ENCODE results near the gene FBLN5. TPM values are rescaled to one million over a fixed set of nuclear protein-coding genes. Genes with fewer than 3 reads are reported as not detected.

FBLN5 gene
- total RNA-seq, 1 donor from 2014 or later, result 24.5 TPM

GRCh38 chr14:91918186-91918883 lies 29.2 kb downstream of the FBLN5 start:
- Histone ChIP-seq H3K4me3 (ENCODE audit: low read length in 3 of 3) (no peak overlapping the region), H3K27ac (ENCODE audit: low read depth, low read length) (peak overlapping the region; percentile 30), H3K36me3 (ENCODE audit: control insufficient read depth in 3 of 3, insufficient read depth in 3 of 3, low read length in 3 of 3) (no peaks in the 10 kb centered on the region), H3K4me1 (ENCODE audit: control insufficient read depth in 3 of 3, insufficient read depth in 3 of 3, low read length in 3 of 3) (peaks cover 6 to 16% (median 8%) of the 10 kb centered on the region in 3 donors), H3K9ac (ENCODE audit: low read depth in 1 of 3, low read length in 3 of 3) (no peak overlapping the region), H3K27me3 (ENCODE audit: control insufficient read depth in 3 of 3, insufficient read depth in 3 of 3, low read length in 3 of 3) (no peaks in the 10 kb centered on the region), H3K9me3 (ENCODE audit: control insufficient read depth in 3 of 3, low read length in 3 of 3) (no peaks in the 10 kb centered on the region)

- Histone ChIP-seq H3K36me3 (ENCODE audit: control insufficient read depth in 3 of 3, insufficient read depth in 3 of 3, low read length in 3 of 3) (peaks cover 0 to 3% (median 0%) of the 10 kb centered on the region in 3 donors), H3K9ac (ENCODE audit: low read depth in 1 of 3, low read length in 3 of 3) (no peak overlapping the region), H3K27me3 (ENCODE audit: control insufficient read depth in 3 of 3, insufficient read depth in 3 of 3, low read length in 3 of 3) (peaks cover 0 to 4% (median 0%) of the 10 kb centered on the region in 3 donors), H3K9me3 (ENCODE audit: control insufficient read depth in 3 of 3, low read length in 3 of 3) (no peaks in the 10 kb centered on the region), H3K4me1 (ENCODE audit: control insufficient read depth in 3 of 3, insufficient read depth in 3 of 3, low read length in 3 of 3) (no peaks in the 10 kb centered on the region), H3K27ac (ENCODE audit: low read depth, low read length) (no peak overlapping the region), H3K4me3 (ENCODE audit: low read length in 3 of 3) (no peak overlapping the region)
These were observed 35.5 kb downstream of the FBLN5 start for GRCh38 chr14:91912035-91912434.

- peaks cover 0 to 3% (median 0%) of the 10 kb centered on the region in 3 donors for H3K36me3 ChIP-seq (ENCODE audit: control insufficient read depth in 3 of 3, insufficient read depth in 3 of 3, low read length in 3 of 3)
- H3K9me3 ChIP-seq (ENCODE audit: control insufficient read depth in 3 of 3, low read length in 3 of 3), result no peaks in the 10 kb centered on the region
- H3K9ac ChIP-seq (ENCODE audit: low read depth in 1 of 3, low read length in 3 of 3), result no peak overlapping the region
- H3K27ac ChIP-seq (ENCODE audit: low read depth, low read length), result no peak overlapping the region
- peaks cover 0 to 4% (median 2%) of the 10 kb centered on the region in 3 donors for H3K27me3 ChIP-seq (ENCODE audit: control insufficient read depth in 3 of 3, insufficient read depth in 3 of 3, low read length in 3 of 3)
- H3K4me3 ChIP-seq (ENCODE audit: low read length in 3 of 3), result no peak overlapping the region
- no peaks in the 10 kb centered on the region for H3K4me1 ChIP-seq (ENCODE audit: control insufficient read depth in 3 of 3, insufficient read depth in 3 of 3, low read length in 3 of 3)
These were observed 35.9 kb downstream of the FBLN5 start for GRCh38 chr14:91911474-91912032.

- H3K4me3 ChIP-seq (ENCODE audit: low read length in 3 of 3), result no peak overlapping the region
- H3K36me3 ChIP-seq (ENCODE audit: control insufficient read depth in 3 of 3, insufficient read depth in 3 of 3, low read length in 3 of 3), result peaks cover 0 to 3% (median 0%) of the 10 kb centered on the region in 3 donors
- H3K27me3 ChIP-seq (ENCODE audit: control insufficient read depth in 3 of 3, insufficient read depth in 3 of 3, low read length in 3 of 3), result peaks cover 0 to 7% (median 4%) of the 10 kb centered on the region in 3 donors
- peaks cover 0 to 1% (median 0%) of the 10 kb centered on the region in 3 donors for H3K4me1 ChIP-seq (ENCODE audit: control insufficient read depth in 3 of 3, insufficient read depth in 3 of 3, low read length in 3 of 3)
- H3K9me3 ChIP-seq (ENCODE audit: control insufficient read depth in 3 of 3, low read length in 3 of 3), result no peaks in the 10 kb centered on the region
- no peak overlapping the region for H3K27ac ChIP-seq (ENCODE audit: low read depth, low read length)
- H3K9ac ChIP-seq (ENCODE audit: low read depth in 1 of 3, low read length in 3 of 3), result no peak overlapping the region
These were observed 37.3 kb downstream of the FBLN5 start for GRCh38 chr14:91910196-91910595.

- no peak overlapping the region for H3K9ac ChIP-seq (ENCODE audit: low read depth in 1 of 3, low read length in 3 of 3)
- peaks cover 0 to 3% (median 0%) of the 10 kb centered on the region in 3 donors for H3K36me3 ChIP-seq (ENCODE audit: control insufficient read depth in 3 of 3, insufficient read depth in 3 of 3, low read length in 3 of 3)
- H3K4me1 ChIP-seq (ENCODE audit: control insufficient read depth in 3 of 3, insufficient read depth in 3 of 3, low read length in 3 of 3), result peaks cover 0 to 5% (median 5%) of the 10 kb centered on the region in 3 donors
- no peaks in the 10 kb centered on the region for H3K9me3 ChIP-seq (ENCODE audit: control insufficient read depth in 3 of 3, low read length in 3 of 3)
- no peak overlapping the region for H3K27ac ChIP-seq (ENCODE audit: low read depth, low read length)
- no peak overlapping the region for H3K4me3 ChIP-seq (ENCODE audit: low read length in 3 of 3)
- H3K27me3 ChIP-seq (ENCODE audit: control insufficient read depth in 3 of 3, insufficient read depth in 3 of 3, low read length in 3 of 3), result peaks cover 0 to 14% (median 4%) of the 10 kb centered on the region in 3 donors
These were observed 41.1 kb downstream of the FBLN5 start for GRCh38 chr14:91906374-91906773.

GRCh38 chr14:91904956-91905645 lies 42.4 kb downstream of the FBLN5 start:
- H3K9ac ChIP-seq (ENCODE audit: low read depth in 1 of 3, low read length in 3 of 3), result no peak overlapping the region
- H3K4me1 ChIP-seq (ENCODE audit: control insufficient read depth in 3 of 3, insufficient read depth in 3 of 3, low read length in 3 of 3), result peaks cover 5 to 11% (median 6%) of the 10 kb centered on the region in 3 donors
- H3K27ac ChIP-seq (ENCODE audit: low read depth, low read length), result no peak overlapping the region
- H3K4me3 ChIP-seq (ENCODE audit: low read length in 3 of 3), result no peak overlapping the region
- H3K27me3 ChIP-seq (ENCODE audit: control insufficient read depth in 3 of 3, insufficient read depth in 3 of 3, low read length in 3 of 3), result peaks cover 0 to 18% (median 10%) of the 10 kb centered on the region in 3 donors
- H3K36me3 ChIP-seq (ENCODE audit: control insufficient read depth in 3 of 3, insufficient read depth in 3 of 3, low read length in 3 of 3), result peaks cover 0 to 3% (median 0%) of the 10 kb centered on the region in 3 donors
- no peaks in the 10 kb centered on the region for H3K9me3 ChIP-seq (ENCODE audit: control insufficient read depth in 3 of 3, low read length in 3 of 3)

GRCh38 chr14:91904483-91904882 lies 43.0 kb downstream of the FBLN5 start:
- Histone ChIP-seq H3K4me1 (ENCODE audit: control insufficient read depth in 3 of 3, insufficient read depth in 3 of 3, low read length in 3 of 3) (peaks cover 6 to 14% (median 9%) of the 10 kb centered on the region in 3 donors), H3K27me3 (ENCODE audit: control insufficient read depth in 3 of 3, insufficient read depth in 3 of 3, low read length in 3 of 3) (peaks cover 0 to 18% (median 14%) of the 10 kb centered on the region in 3 donors), H3K36me3 (ENCODE audit: control insufficient read depth in 3 of 3, insufficient read depth in 3 of 3, low read length in 3 of 3) (peaks cover 0 to 3% (median 0%) of the 10 kb centered on the region in 3 donors), H3K27ac (ENCODE audit: low read depth, low read length) (no peak overlapping the region), H3K9ac (ENCODE audit: low read depth in 1 of 3, low read length in 3 of 3) (no peak overlapping the region), H3K4me3 (ENCODE audit: low read length in 3 of 3) (no peak overlapping the region), H3K9me3 (ENCODE audit: control insufficient read depth in 3 of 3, low read length in 3 of 3) (no peaks in the 10 kb centered on the region)

GRCh38 chr14:91903070-91903469 lies 44.4 kb downstream of the FBLN5 start:
- H3K36me3 ChIP-seq (ENCODE audit: control insufficient read depth in 3 of 3, insufficient read depth in 3 of 3, low read length in 3 of 3), result peaks cover 0 to 3% (median 0%) of the 10 kb centered on the region in 3 donors
- H3K9ac ChIP-seq (ENCODE audit: low read depth in 1 of 3, low read length in 3 of 3), result no peak overlapping the region
- peaks cover 6 to 18% (median 14%) of the 10 kb centered on the region in 3 donors for H3K4me1 ChIP-seq (ENCODE audit: control insufficient read depth in 3 of 3, insufficient read depth in 3 of 3, low read length in 3 of 3)
- peaks cover 0 to 22% (median 14%) of the 10 kb centered on the region in 3 donors for H3K27me3 ChIP-seq (ENCODE audit: control insufficient read depth in 3 of 3, insufficient read depth in 3 of 3, low read length in 3 of 3)
- no peak overlapping the region for H3K27ac ChIP-seq (ENCODE audit: low read depth, low read length)
- no peak overlapping the region for H3K4me3 ChIP-seq (ENCODE audit: low read length in 3 of 3)
- H3K9me3 ChIP-seq (ENCODE audit: control insufficient read depth in 3 of 3, low read length in 3 of 3), result no peaks in the 10 kb centered on the region

- Histone ChIP-seq H3K9me3 (ENCODE audit: control insufficient read depth in 3 of 3, low read length in 3 of 3) (no peaks in the 10 kb centered on the region), H3K27ac (ENCODE audit: low read depth, low read length) (no peak overlapping the region)
These were observed 45.2 kb downstream of the FBLN5 start for GRCh38 chr14:91902336-91902735.

More at GRCh38 chr14:91902336-91902735, 45.2 kb downstream of the FBLN5 start:
- no peak overlapping the region for H3K9ac ChIP-seq (ENCODE audit: low read depth in 1 of 3, low read length in 3 of 3)
- H3K27me3 ChIP-seq (ENCODE audit: control insufficient read depth in 3 of 3, insufficient read depth in 3 of 3, low read length in 3 of 3), result peaks cover 0 to 19% (median 14%) of the 10 kb centered on the region in 3 donors
- peaks cover 0 to 2% (median 0%) of the 10 kb centered on the region in 3 donors for H3K36me3 ChIP-seq (ENCODE audit: control insufficient read depth in 3 of 3, insufficient read depth in 3 of 3, low read length in 3 of 3)
- H3K4me1 ChIP-seq (ENCODE audit: control insufficient read depth in 3 of 3, insufficient read depth in 3 of 3, low read length in 3 of 3), result peaks cover 6 to 20% (median 17%) of the 10 kb centered on the region in 3 donors
- no peak overlapping the region for H3K4me3 ChIP-seq (ENCODE audit: low read length in 3 of 3)
